Suprapubic skin (tissue), 3 donors: Measurements from ENCODE around the gene CEBPE.

ENCODE experiments used
- CTCF ChIP-seq, 2 donors: fragments of 200-600 bp in 1 of 2; fragments of 450-650 bp in 1 of 2; sonication (generic) in 1 of 2; IDR thresholded peaks; one replicate each; pipeline ENCODE4 v1.5.1; 2016 to 2019; ENCODE audit warnings: antibody characterized with exemption in 2 of 2, mild to moderate bottlenecking in 1 of 2, moderate library complexity in 1 of 2
- POLR2A ChIP-seq, 2 donors: fragments of 450-650 bp; IDR thresholded peaks; one replicate each; pipeline ENCODE4 v1.6.1; 2017; ENCODE audit warnings: antibody characterized with exemption in 2 of 2, mild to moderate bottlenecking in 2 of 2, moderate library complexity in 2 of 2

DNA sequence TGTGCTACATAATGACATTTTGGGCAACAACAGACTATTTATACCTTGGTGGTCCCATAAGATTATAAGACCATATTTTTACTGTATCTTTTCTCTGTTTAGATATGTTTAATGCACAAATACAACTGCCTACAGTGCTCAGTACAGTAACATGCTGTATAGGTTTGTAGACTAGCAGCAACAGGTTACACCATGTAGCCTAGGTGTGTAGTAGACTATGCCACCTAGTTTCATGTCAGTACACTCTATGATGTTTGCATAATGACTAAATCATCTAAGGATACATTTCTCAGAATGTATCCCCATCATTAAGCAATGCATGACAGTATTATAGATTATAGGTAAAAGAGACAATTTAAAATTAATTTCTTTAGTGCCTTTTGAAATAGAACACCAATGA, 30.7 kb upstream of the CEBPE start:
- no peak for TF ChIP-seq CTCF (IDR thresholded peaks at IDR 0.05)
- TF ChIP-seq POLR2A (IDR thresholded peaks at IDR 0.05): no peak
